GM18502 (cell line): ENCODE data around the gene TRIM34.
"Not testable (repeated sequence)": the region's sequence is repeated elsewhere in the genome, so short reads cannot be mapped to it uniquely, and the experiment has no call there.

Experiments used
- ATAC-seq: cut with Tn5 transposase; IDR thresholded peaks from one replicate; pipeline ENCODE4 v1.9.1; 2021; ENCODE audit warnings: mild to moderate bottlenecking; ENCODE audit not compliant: unreplicated experiment, poor library complexity

The TRIM34 gene

GRCh38 chr11:5683620-5684019 lies 58.8 kb downstream of the TRIM34 start:
- not testable (repeated sequence) for ATAC-seq

- peak; percentile 19 for ATAC-seq
Measured at GRCh38 chr11:5684036-5684645, 59.3 kb downstream of the TRIM34 start.

- ATAC-seq, result peak; percentile 76
Measured at GRCh38 chr11:5684646-5685362, 60.0 kb downstream of the TRIM34 start, which contains the start of gene TRIM5. Gene TRIM5 (minus strand): TSS chr11:5685074. CDS start chr11:5680177, 4,897 bp downstream.

GRCh38 chr11:5686426-5686825 lies 61.6 kb downstream of the TRIM34 start:
- no peak for ATAC-seq

- ATAC-seq, result no peak
Measured at GRCh38 chr11:5688482-5688881, 63.7 kb downstream of the TRIM34 start.

- peak; percentile 76 for ATAC-seq
Measured at GRCh38 chr11:5689551-5689983, 64.8 kb downstream of the TRIM34 start, which contains the start of gene TRIM22. Gene TRIM22 (plus strand): TSS chr11:5689790. CDS start chr11:5696233, 6,443 bp downstream.

- no peak for ATAC-seq
Measured at GRCh38 chr11:5690216-5690615, 65.4 kb downstream of the TRIM34 start.

- ATAC-seq, result no peak
Measured at GRCh38 chr11:5690736-5691135, 65.9 kb downstream of the TRIM34 start.

- ATAC-seq, result not testable (repeated sequence)
Measured at GRCh38 chr11:5691238-5691963, 66.6 kb downstream of the TRIM34 start.

- no peak for ATAC-seq
Measured at GRCh38 chr11:5691964-5692361, 67.2 kb downstream of the TRIM34 start.
